H1 (cell line): ENCODE measurements around the gene ADAMTS14. TPM values are rescaled to one million over a fixed set of nuclear protein-coding genes. Genes with fewer than 3 reads are reported as not detected.

Experiments
- CTCF ChIA-PET: fragments of 300-600 bp; sonication (Branson Sonifier 250); formaldehyde crosslinking; loops from one replicate; lab custom pipeline; 2021; ENCODE audit not compliant: partially characterized antibody; lab: Charles Lee
- POLR2A ChIA-PET: fragments of 300-600 bp; sonication (Branson Sonifier 250); formaldehyde crosslinking; loops from one replicate; lab custom pipeline; 2021; ENCODE audit warnings: inconsistent platforms; ENCODE audit not compliant: partially characterized antibody; lab: Charles Lee
- DNase-seq, 2 experiments: peaks; one replicate each; pipeline versions ENCODE4 v3.0.0 to v3.0.0-alpha.2; 2010 to 2022; ENCODE audit warnings: low spot score in 2 of 2, low read depth in 1 of 2, mixed read lengths in 1 of 2
- FAIRE-seq: peaks from 2 replicates; lab custom pipeline; 2011; peaks lifted over from hg19 to GRCh38; lab: Jason Lieb, UNC
- H2AFZ ChIP-seq: 2 replicates; pipeline ENCODE4 v1.8.1; 2012; ENCODE audit warnings: low read length, inconsistent platforms
- H2AK5ac ChIP-seq: 2 replicates; pipeline ENCODE4 v1.6.1; 2013; ENCODE audit warnings: low read depth, low read length
- H2BK120ac ChIP-seq: replicated peaks from 2 replicates; pipeline ENCODE3; 2013; ENCODE audit warnings: low read depth, low read length, inconsistent platforms
- H2BK12ac ChIP-seq: 2 replicates; pipeline ENCODE4 v1.6.1; 2013; ENCODE audit warnings: low read depth, low read length
- H2BK15ac ChIP-seq: 2 replicates; pipeline ENCODE4 v1.6.1; 2013; ENCODE audit warnings: low read length
- H2BK20ac ChIP-seq: 2 replicates; pipeline ENCODE4 v1.6.1; 2013; ENCODE audit warnings: low read length
- H2BK5ac ChIP-seq: 2 replicates; pipeline ENCODE4 v1.6.1; 2013; ENCODE audit warnings: low read depth, low read length
- H3K14ac ChIP-seq: 2 replicates; pipeline ENCODE4 v1.6.1; 2013; ENCODE audit warnings: inconsistent platforms; ENCODE audit not compliant: insufficient read length
- H3K18ac ChIP-seq: 2 replicates; pipeline ENCODE4 v1.6.1; 2013; ENCODE audit warnings: low read length; ENCODE audit errors: extremely low read depth
- H3K23ac ChIP-seq: 2 replicates; pipeline ENCODE4 v1.6.1; 2013; ENCODE audit warnings: inconsistent platforms; ENCODE audit not compliant: insufficient read length
- H3K23me2 ChIP-seq: 2 replicates; pipeline ENCODE4 v1.6.1; 2013; ENCODE audit warnings: low read depth, low read length
- H3K27ac ChIP-seq: 2 replicates; pipeline ENCODE4 v1.6.1; 2011; ENCODE audit warnings: low read depth, low read length, inconsistent platforms
- H3K27me3 ChIP-seq, 4 experiments: replicated peaks in 1 of 4; 1 replicate in 1 of 4; 2 replicates in 3 of 4; pipeline versions ENCODE4 v1.6.1 to v1.8.1; 2011 to 2013; ENCODE audit warnings: low read length in 3 of 4, mild to moderate bottlenecking in 3 of 4, inconsistent platforms in 2 of 4, mixed read lengths in 2 of 4, moderate library complexity in 1 of 4; ENCODE audit not compliant: control insufficient read depth in 3 of 4, insufficient read depth in 3 of 4; ENCODE audit errors: extremely low read depth in 1 of 4
- H3K36me3 ChIP-seq, 4 experiments: 2 replicates each; pipeline versions ENCODE4 v1.6.1 to v1.8.1; 2011 to 2013; ENCODE audit warnings: mild to moderate bottlenecking in 4 of 4, low read length in 3 of 4, moderate library complexity in 2 of 4, control low read depth in 1 of 4, inconsistent platforms in 1 of 4; ENCODE audit not compliant: insufficient read depth in 4 of 4, control insufficient read depth in 2 of 4
- H3K4ac ChIP-seq: replicated peaks from 2 replicates; pipeline ENCODE3; 2013; ENCODE audit warnings: low read length, low read depth, mixed read lengths, inconsistent platforms; ENCODE audit not compliant: insufficient read length
- H3K4me1 ChIP-seq, 4 experiments: replicated peaks in 1 of 4; 1 replicate in 1 of 4; 2 replicates in 3 of 4; pipeline versions ENCODE4 v1.6.1 to v1.8.1; 2011 to 2013; ENCODE audit warnings: low read length in 3 of 4, inconsistent platforms in 2 of 4, mixed read lengths in 1 of 4; ENCODE audit not compliant: insufficient read depth in 4 of 4, control insufficient read depth in 3 of 4
- H3K4me2 ChIP-seq, 2 experiments: 2 replicates each; pipeline versions ENCODE4 v1.6.1 to v1.8.1; 2011 to 2013; ENCODE audit warnings: low read depth in 2 of 2, low read length in 2 of 2, control low read depth in 1 of 2, inconsistent platforms in 1 of 2, mild to moderate bottlenecking in 1 of 2; ENCODE audit not compliant: insufficient read depth in 1 of 2
- H3K4me3 ChIP-seq, 4 experiments: fragments of 200-600, 300-600 bp in 1 of 4; sonication (generic), shearing (Covaris generic), sonication (Bioruptor Twin) in 1 of 4; 2 replicates each; pipeline versions ENCODE4 v1.5.1 to v1.8.1; 2011 to 2016; ENCODE audit warnings: low read length in 4 of 4, low read depth in 3 of 4, control low read depth in 2 of 4, inconsistent platforms in 2 of 4, mild to moderate bottlenecking in 2 of 4, mixed read lengths in 1 of 4, moderate library complexity in 1 of 4; ENCODE audit not compliant: insufficient read depth in 2 of 4; ENCODE audit errors: extremely low read depth in 1 of 4
- H3K56ac ChIP-seq: replicated peaks from 2 replicates; pipeline ENCODE3; 2013; ENCODE audit warnings: low read depth, mild to moderate bottlenecking, mixed read lengths, low read length, inconsistent platforms; ENCODE audit not compliant: insufficient read length
- H3K79me1 ChIP-seq: 2 replicates; pipeline ENCODE4 v1.6.1; 2013; ENCODE audit warnings: low read depth, low read length, control low read depth
- H3K79me2 ChIP-seq, 2 experiments: 2 replicates each; pipeline versions ENCODE4 v1.6.1 to v1.8.1; 2012 to 2013; ENCODE audit warnings: low read length in 2 of 2, mild to moderate bottlenecking in 2 of 2, inconsistent platforms in 1 of 2; ENCODE audit not compliant: insufficient read depth in 2 of 2, control insufficient read depth in 1 of 2
- H3K9ac ChIP-seq, 4 experiments: replicated peaks in 1 of 4; 1 replicate in 1 of 4; 2 replicates in 3 of 4; pipeline versions ENCODE4 v1.6.1 to v1.8.1; 2011 to 2013; ENCODE audit warnings: low read depth in 3 of 4, low read length in 3 of 4, control low read depth in 2 of 4, mild to moderate bottlenecking in 2 of 4, moderate library complexity in 2 of 4, inconsistent platforms in 1 of 4; ENCODE audit errors: extremely low read depth in 1 of 4
- H3K9me3 ChIP-seq, 2 experiments: 2 replicates each; pipeline versions ENCODE4 v1.6.1 to v1.8.1; 2012 to 2013; ENCODE audit warnings: mild to moderate bottlenecking in 2 of 2, moderate library complexity in 2 of 2, control low read depth in 1 of 2, inconsistent platforms in 1 of 2, low read depth in 1 of 2, low read length in 1 of 2, mixed read lengths in 1 of 2; ENCODE audit not compliant: insufficient read depth in 2 of 2
- H4K20me1 ChIP-seq, 2 experiments: replicated peaks in 1 of 2; 2 replicates each; pipeline versions ENCODE3 to v1.8.1; 2011 to 2013; ENCODE audit warnings: inconsistent platforms in 2 of 2, low read length in 2 of 2, mild to moderate bottlenecking in 1 of 2; ENCODE audit not compliant: insufficient read depth in 2 of 2, control insufficient read depth in 1 of 2
- H4K5ac ChIP-seq: 2 replicates; pipeline ENCODE4 v1.6.1; 2013; ENCODE audit warnings: low read length, low read depth, mixed read lengths, inconsistent platforms; ENCODE audit not compliant: insufficient read length
- H4K8ac ChIP-seq: 2 replicates; pipeline ENCODE4 v1.8.0; 2013; ENCODE audit warnings: mild to moderate bottlenecking, moderate library complexity, low read length, inconsistent platforms; ENCODE audit not compliant: insufficient read depth; ENCODE audit errors: extremely low read depth
- H4K91ac ChIP-seq: replicated peaks from 2 replicates; pipeline ENCODE3; 2013; ENCODE audit warnings: low read length, mixed read lengths, inconsistent platforms; ENCODE audit not compliant: insufficient read length
- BCL11A ChIP-seq, 2 experiments: IDR thresholded peaks; one replicate each; pipeline ENCODE4 v1.6.1; 2011; ENCODE audit warnings: low read depth in 2 of 2, low read length in 2 of 2, mild to moderate bottlenecking in 2 of 2
- CEBPB ChIP-seq: IDR thresholded peaks from 2 replicates; pipeline ENCODE4 v1.6.1; 2012; ENCODE audit warnings: low read depth, low read length
- CTBP2 ChIP-seq: IDR thresholded peaks from 2 replicates; pipeline ENCODE4 v1.7.0; 2011; ENCODE audit warnings: borderline replicate concordance, mild to moderate bottlenecking, moderate library complexity, mixed read lengths, low read length; ENCODE audit not compliant: insufficient read depth, insufficient read length
- JUND ChIP-seq: IDR thresholded peaks from 2 replicates; pipeline ENCODE4 v1.6.1; 2011; ENCODE audit warnings: mild to moderate bottlenecking, improper control_type of control experiment, low read length
- KDM4A ChIP-seq: IDR thresholded peaks from one replicate; pipeline ENCODE4 v1.7.1; 2012; ENCODE audit warnings: low read depth, mild to moderate bottlenecking, moderate library complexity, low read length, inconsistent platforms; ENCODE audit not compliant: severe bottlenecking
- KDM5A ChIP-seq: fragments of 200-600 bp; IDR thresholded peaks from 2 replicates; pipeline ENCODE4 v1.7.1; 2012; ENCODE audit warnings: mild to moderate bottlenecking, low read length, inconsistent platforms, mixed read lengths
- NRF1 ChIP-seq: IDR thresholded peaks from 2 replicates; pipeline ENCODE4 v1.6.1; 2011; ENCODE audit warnings: mild to moderate bottlenecking, low read depth, low read length, improper control_type of control experiment
- POU5F1 ChIP-seq: IDR thresholded peaks from 2 replicates; pipeline ENCODE4 v1.6.1; 2011; ENCODE audit warnings: low read depth, mild to moderate bottlenecking, low read length, moderate library complexity
- RAD21 ChIP-seq, 2 experiments: IDR thresholded peaks in 1 of 2; conservative IDR thresholded peaks in 1 of 2; 2 replicates each; pipeline ENCODE4 v1.6.1; 2011; ENCODE audit warnings: low read depth in 2 of 2, low read length in 2 of 2, improper control_type of control experiment in 1 of 2, inconsistent platforms in 1 of 2, mild to moderate bottlenecking in 1 of 2, moderate library complexity in 1 of 2
- SIN3A ChIP-seq, 2 experiments: IDR thresholded peaks in 1 of 2; conservative IDR thresholded peaks in 1 of 2; 2 replicates each; pipeline ENCODE4 v1.6.1; 2011 to 2012; ENCODE audit warnings: low read length in 2 of 2, improper control_type of control experiment in 1 of 2, low read depth in 1 of 2, mild to moderate bottlenecking in 1 of 2
- WGBS, 2 experiments: shearing (Covaris generic) in 1 of 2; methylation state at CpG; one replicate each; pipeline versions ENCODE4 v1.1.6 to v1.1.7; 2013 to 2015; ENCODE audit warnings: low lambda C conversion rate in 2 of 2, mixed read lengths in 2 of 2, inconsistent platforms in 1 of 2, low coverage in 1 of 2, missing lambda C conversion rate in 1 of 2; ENCODE audit not compliant: insufficient replicate concordance in 2 of 2, insufficient coverage in 1 of 2, insufficient read length in 1 of 2; ENCODE audit errors: extremely low coverage in 1 of 2, missing lambda C conversion rate in 1 of 2; 5-methylcytosine and 5-hydroxymethylcytosine counted together
- polyA plus RNA-seq, 7 experiments: library from polyadenylated mRNA; depleted of rRNA in 3 of 7; stranded (reverse) in 5 of 7; unstranded in 2 of 7; fragments of >200 nt in 5 of 7; fragments of 200-250 nt in 2 of 7; gene quantifications; 1 replicate in 5 of 7; 2 replicates in 1 of 7; 4 replicates in 1 of 7; pipeline versions ENCODE4 v1.2.1 to v1.2.3, GENCODE V29; 2011 to 2013; ENCODE audit warnings: missing spikeins in 2 of 7, mixed read lengths in 2 of 7
- total RNA-seq: library from RNA; stranded (reverse); fragmentation: NEBNext Ultra II Directional; extraction: Animal tissue kit (Norgen Biotek cat#: 25700); gene quantifications from 2 replicates; pipeline ENCODE4 v1.2.1, GENCODE V29; 2021
- TF ChIP-seq, protein P1 (sequence below): IDR thresholded peaks from 2 replicates; pipeline ENCODE4 v1.6.1; 2012; ENCODE audit warnings: inconsistent platforms

Gene ADAMTS14
- total and polyA plus RNA-seq, 2 of the 8 experiments (the other 6 are each of a cell fraction or from before 2014, with no cell fraction given): 2.0 to 2.3 TPM

DNA sequence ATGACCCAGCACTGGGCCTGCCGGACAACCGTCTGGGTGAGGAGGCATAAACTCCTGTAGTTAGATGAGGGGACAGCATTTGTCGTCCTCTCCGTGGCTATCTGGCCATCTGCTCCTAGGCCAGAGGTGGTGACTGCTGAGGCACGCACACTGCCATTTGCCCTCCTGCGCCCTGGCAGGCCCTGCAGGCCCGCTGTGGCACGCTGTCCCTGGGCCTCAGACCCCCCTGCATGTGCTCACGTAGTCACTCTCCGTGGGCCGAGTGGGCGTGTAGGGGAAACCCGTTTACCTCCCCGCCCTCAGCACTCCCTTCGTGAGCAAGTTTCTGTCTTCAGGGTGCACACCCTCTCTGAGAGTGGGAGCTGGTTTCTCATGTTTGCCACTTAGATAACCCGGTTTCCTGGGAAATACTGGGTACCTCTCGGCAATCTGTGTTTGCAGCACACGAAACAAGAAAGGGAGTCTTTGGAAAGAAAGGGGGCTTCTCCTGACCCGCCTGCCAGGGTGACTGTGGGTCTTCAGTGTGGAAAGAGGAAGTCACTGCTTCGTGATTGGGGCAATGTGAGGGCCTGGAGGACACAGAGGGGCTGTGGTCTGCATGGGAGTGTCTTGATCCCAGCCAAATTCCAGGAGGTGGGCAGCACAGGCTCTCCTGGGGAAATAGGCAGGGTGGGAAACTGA is 10.8 kb downstream of the ADAMTS14 start:
- no peaks in the 10 kb centered on the region for H3K23me2 ChIP-seq
- TF ChIP-seq JUND (no peak), NRF1 (no peak), CEBPB (no peak), POU5F1 (no peak), KDM4A (no peak), BCL11A (IDR thresholded peaks at IDR 0.05; ENCODE audit: low read depth in 2 of 2, low read length in 2 of 2) (no peak), SIN3A (conservative IDR thresholded peaks at IDR 0.05 in 1 of 2, IDR thresholded peaks at IDR 0.05 in 1 of 2; ENCODE audit: low read depth in 1 of 2, low read length in 2 of 2) (no peak), KDM5A (no peak), RAD21 (IDR thresholded peaks at IDR 0.05 in 1 of 2, conservative IDR thresholded peaks at IDR 0.05 in 1 of 2; ENCODE audit: low read depth in 2 of 2, low read length in 2 of 2) (no peak), CTBP2 (no peak)
- TF ChIP-seq, protein P1, sequence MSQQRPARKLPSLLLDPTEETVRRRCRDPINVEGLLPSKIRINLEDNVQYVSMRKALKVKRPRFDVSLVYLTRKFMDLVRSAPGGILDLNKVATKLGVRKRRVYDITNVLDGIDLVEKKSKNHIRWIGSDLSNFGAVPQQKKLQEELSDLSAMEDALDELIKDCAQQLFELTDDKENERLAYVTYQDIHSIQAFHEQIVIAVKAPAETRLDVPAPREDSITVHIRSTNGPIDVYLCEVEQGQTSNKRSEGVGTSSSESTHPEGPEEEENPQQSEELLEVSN: no peak

More for the DNA sequence above, 10.8 kb downstream of the ADAMTS14 start:
- H3K4ac ChIP-seq: no peak overlapping the region
- H3K9me3 ChIP-seq: no peaks in the 10 kb centered on the region
- H2AK5ac ChIP-seq: 0 out of 2 replicates have a peak overlapping the region, but pooled peaks have one; percentile 53
- H2BK120ac ChIP-seq: no peak overlapping the region
- no peak overlapping the region for H4K5ac ChIP-seq
- peak overlapping the region; percentile 13; the same call in 1 of the 2 replicates for H3K18ac ChIP-seq
- CTCF ChIA-PET: interaction anchor here (1.0 to 1.5 kb wide), 2 partner anchors 12 kb away, joined by 3 read pairs; no protein-coding TSS in a partner anchor
- no peak overlapping the region for H3K27ac ChIP-seq
- H2AFZ ChIP-seq: no peak overlapping the region
- H3K9ac ChIP-seq: no peak overlapping the region; a peak in 1 of 7 replicates
- peaks cover 0 to 4% (median 1%) of the 10 kb centered on the region in 4 experiments; a peak in 2 of 7 replicates for H3K4me1 ChIP-seq
- 0 out of 2 replicates have a peak overlapping the region, but pooled peaks have one; percentile 52 for H2BK5ac ChIP-seq
- 92% methylated on average over 20 of the region's 20 CpGs; no CpG with 5 or more reads in 1 of the 2 experiments for WGBS, 2 experiments
- H3K36me3 ChIP-seq: no peaks in the 10 kb centered on the region; a peak in 1 of 8 replicates
- no peaks in the 10 kb centered on the region for H3K79me2 ChIP-seq
- no peak overlapping the region for H4K91ac ChIP-seq
- no peak overlapping the region for H3K56ac ChIP-seq
- no peak overlapping the region for H3K23ac ChIP-seq
- H2BK20ac ChIP-seq: no peak overlapping the region
- no peaks in the 10 kb centered on the region for H3K27me3 ChIP-seq
- no peak for DNase-seq
- no peak overlapping the region for H2BK15ac ChIP-seq
- no peak for FAIRE-seq
- no peak overlapping the region for H3K4me2 ChIP-seq
- no peaks in the 10 kb centered on the region; the same call in 1 of the 2 replicates for H3K79me1 ChIP-seq
- POLR2A ChIA-PET: no interaction called here
- H3K4me3 ChIP-seq: no peak overlapping the region
- H3K14ac ChIP-seq: no peak overlapping the region
- no peak overlapping the region; the same call in 1 of the 2 replicates for H4K8ac ChIP-seq
- no peaks in the 10 kb centered on the region for H4K20me1 ChIP-seq
- H2BK12ac ChIP-seq: peak overlapping the region; percentile 9; the same call in 1 of the 2 replicates
